Cardiac fibroblast (primary cell): ENCODE data around the gene PGM2.
"Not testable (repeated sequence)": the region's sequence is repeated elsewhere in the genome, so short reads cannot be mapped to it uniquely, and the experiment has no call there.

ENCODE experiments used
- DNase-seq, 2 donors: peaks; one replicate each; pipeline versions ENCODE4 v3.0.0 to v3.0.0-alpha.2; 2010; ENCODE audit warnings: low read depth in 2 of 2
- H3K4me3 ChIP-seq, 2 donors: replicated peaks in 1 of 2; 1 replicate in 1 of 2; 2 replicates in 1 of 2; pipeline ENCODE4 v1.5.1; 2011; ENCODE audit warnings: low read depth in 2 of 2, low read length in 2 of 2, mild to moderate bottlenecking in 2 of 2, moderate library complexity in 1 of 2
- CTCF ChIP-seq: IDR thresholded peaks from one replicate; pipeline ENCODE4 v1.5.1; 2011; ENCODE audit warnings: low read depth, mild to moderate bottlenecking, low read length, inconsistent platforms

The PGM2 gene

GRCh38 chr4:37816719-37817118 lies 9.8 kb upstream of the PGM2 start:
- no peak overlapping the region for H3K4me3 ChIP-seq
- no peak for TF ChIP-seq CTCF
- no peak for DNase-seq

GRCh38 chr4:37818752-37819151 lies 7.7 kb upstream of the PGM2 start:
- no peak for DNase-seq
- H3K4me3 ChIP-seq = no peak overlapping the region
- TF ChIP-seq CTCF = no peak

- not testable (repeated sequence) for DNase-seq
Observed at GRCh38 chr4:37820458-37820857, 6.0 kb upstream of the PGM2 start.

DNA sequence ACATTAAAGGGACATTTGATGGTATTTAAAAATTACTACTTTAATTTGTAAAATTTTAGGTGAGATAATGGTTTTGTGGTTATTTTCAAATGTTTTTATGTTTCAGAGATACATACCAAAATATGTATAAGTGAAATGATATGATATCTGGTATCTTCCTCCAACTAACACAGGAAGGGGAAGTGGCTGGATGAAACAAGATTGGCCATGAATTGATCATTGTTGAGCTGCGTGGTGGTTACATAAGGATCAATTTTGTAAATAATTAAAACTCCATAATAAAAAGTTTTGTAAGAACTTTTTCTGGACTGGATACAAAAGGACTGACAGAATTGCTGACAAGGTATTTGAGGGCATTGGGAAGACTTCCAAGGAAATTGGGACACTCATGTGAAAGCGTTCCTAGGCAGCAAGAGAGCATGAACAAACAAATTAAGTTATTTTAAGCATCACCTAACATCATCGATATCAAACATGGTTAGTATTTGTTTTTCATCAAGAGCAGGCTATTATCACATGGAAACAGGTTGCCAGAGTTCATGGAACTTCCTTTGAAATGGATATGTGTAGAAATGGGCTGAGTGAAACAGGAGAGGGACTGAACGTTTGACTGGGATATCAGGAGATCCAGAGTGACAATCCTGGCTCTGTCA lies 4.4 kb upstream of the PGM2 start:
- peak in 1 of 2 donors; percentile 54 for DNase-seq
- H3K4me3 ChIP-seq = no peak overlapping the region
- no peak for TF ChIP-seq CTCF

More at GRCh38 chr4:37820458-37820857, 6.0 kb upstream of the PGM2 start:
- H3K4me3 ChIP-seq = not testable (repeated sequence)

GRCh38 chr4:37825501-37825900 lies 985 bp upstream of the PGM2 start:
- peak overlapping the region; percentile 92 to 93 for H3K4me3 ChIP-seq
- not testable (repeated sequence) for DNase-seq

GRCh38 chr4:37825968-37826294 lies 555 bp upstream of the PGM2 start:
- peak overlapping the region; percentile 92 to 93 for H3K4me3 ChIP-seq
- no peak for TF ChIP-seq CTCF
- DNase-seq = no peak

GRCh38 chr4:37827030-37827685 lies 672 bp downstream of the PGM2 start:
- no peak for TF ChIP-seq CTCF
- H3K4me3 ChIP-seq = peak overlapping the region; percentile 92 to 93
- DNase-seq = peak; percentile 49 to 64

GRCh38 chr4:37827802-37828321 lies 1.4 kb downstream of the PGM2 start:
- no peak for TF ChIP-seq CTCF
- no peak for DNase-seq
- peak overlapping the region; percentile 92 to 93 for H3K4me3 ChIP-seq
